HFF-Myc (cell line): ENCODE data around the gene ZBTB32.

Experiments used
- DNase-seq: peaks from one replicate; pipeline ENCODE4 v3.0.0-alpha.2; 2011; ENCODE audit warnings: low read depth; ENCODE audit errors: extremely low read depth
- H3K4me3 ChIP-seq: replicated peaks from 2 replicates; pipeline ENCODE4 v1.5.1; 2011; ENCODE audit warnings: low read depth, mild to moderate bottlenecking, control low read depth, low read length
- TF ChIP-seq, protein P1 (sequence below): IDR thresholded peaks from 2 replicates; pipeline ENCODE4 v1.5.1; 2012; ENCODE audit warnings: mild to moderate bottlenecking, low read depth, low read length, control low read depth; ENCODE audit errors: missing control alignments

The ZBTB32 gene

GRCh38 chr19:35754370-35755130 lies 50.2 kb downstream of the ZBTB32 start:
- H3K4me3 ChIP-seq: no peak overlapping the region
- TF ChIP-seq, protein P1, sequence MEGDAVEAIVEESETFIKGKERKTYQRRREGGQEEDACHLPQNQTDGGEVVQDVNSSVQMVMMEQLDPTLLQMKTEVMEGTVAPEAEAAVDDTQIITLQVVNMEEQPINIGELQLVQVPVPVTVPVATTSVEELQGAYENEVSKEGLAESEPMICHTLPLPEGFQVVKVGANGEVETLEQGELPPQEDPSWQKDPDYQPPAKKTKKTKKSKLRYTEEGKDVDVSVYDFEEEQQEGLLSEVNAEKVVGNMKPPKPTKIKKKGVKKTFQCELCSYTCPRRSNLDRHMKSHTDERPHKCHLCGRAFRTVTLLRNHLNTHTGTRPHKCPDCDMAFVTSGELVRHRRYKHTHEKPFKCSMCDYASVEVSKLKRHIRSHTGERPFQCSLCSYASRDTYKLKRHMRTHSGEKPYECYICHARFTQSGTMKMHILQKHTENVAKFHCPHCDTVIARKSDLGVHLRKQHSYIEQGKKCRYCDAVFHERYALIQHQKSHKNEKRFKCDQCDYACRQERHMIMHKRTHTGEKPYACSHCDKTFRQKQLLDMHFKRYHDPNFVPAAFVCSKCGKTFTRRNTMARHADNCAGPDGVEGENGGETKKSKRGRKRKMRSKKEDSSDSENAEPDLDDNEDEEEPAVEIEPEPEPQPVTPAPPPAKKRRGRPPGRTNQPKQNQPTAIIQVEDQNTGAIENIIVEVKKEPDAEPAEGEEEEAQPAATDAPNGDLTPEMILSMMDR: no peak
- no peak for DNase-seq

GRCh38 chr19:35755131-35755549 lies 50.8 kb downstream of the ZBTB32 start:
- no peak for DNase-seq
- H3K4me3 ChIP-seq: peak overlapping the region; percentile 97
- TF ChIP-seq, protein P1: no peak

GRCh38 chr19:35755550-35756376 lies 51.4 kb downstream of the ZBTB32 start:
- H3K4me3 ChIP-seq: peak overlapping the region; percentile 97
- DNase-seq: no peak
- TF ChIP-seq, protein P1: no peak

GRCh38 chr19:35756377-35757230 lies 52.2 kb downstream of the ZBTB32 start, which contains the start of gene HSPB6:
HSPB6 (minus strand) TSS chr19:35757029; CDS start chr19:35757008, 21 bp downstream.
- peak within 1 kb of the TSS; percentile 97 for H3K4me3 ChIP-seq
- TF ChIP-seq, protein P1: no peak
- DNase-seq: no peak

- H3K4me3 ChIP-seq: peak overlapping the region; percentile 97
- no peak for DNase-seq
- TF ChIP-seq, protein P1: no peak
These were observed 52.9 kb downstream of the ZBTB32 start for GRCh38 chr19:35757231-35757748.
